Erythroblast (primary cell): ENCODE measurements around the gene PSENEN.

ENCODE experiments used
- GATA1 ChIP-seq: IDR thresholded peaks from 2 replicates; pipeline ENCODE4 v1.6.1; 2011; ENCODE audit warnings: low read depth, mild to moderate bottlenecking, control low read depth, low read length, moderate library complexity
- POLR2A ChIP-seq: IDR thresholded peaks from 2 replicates; pipeline ENCODE4 v1.6.1; 2011; ENCODE audit warnings: mild to moderate bottlenecking, low read length

DNA sequence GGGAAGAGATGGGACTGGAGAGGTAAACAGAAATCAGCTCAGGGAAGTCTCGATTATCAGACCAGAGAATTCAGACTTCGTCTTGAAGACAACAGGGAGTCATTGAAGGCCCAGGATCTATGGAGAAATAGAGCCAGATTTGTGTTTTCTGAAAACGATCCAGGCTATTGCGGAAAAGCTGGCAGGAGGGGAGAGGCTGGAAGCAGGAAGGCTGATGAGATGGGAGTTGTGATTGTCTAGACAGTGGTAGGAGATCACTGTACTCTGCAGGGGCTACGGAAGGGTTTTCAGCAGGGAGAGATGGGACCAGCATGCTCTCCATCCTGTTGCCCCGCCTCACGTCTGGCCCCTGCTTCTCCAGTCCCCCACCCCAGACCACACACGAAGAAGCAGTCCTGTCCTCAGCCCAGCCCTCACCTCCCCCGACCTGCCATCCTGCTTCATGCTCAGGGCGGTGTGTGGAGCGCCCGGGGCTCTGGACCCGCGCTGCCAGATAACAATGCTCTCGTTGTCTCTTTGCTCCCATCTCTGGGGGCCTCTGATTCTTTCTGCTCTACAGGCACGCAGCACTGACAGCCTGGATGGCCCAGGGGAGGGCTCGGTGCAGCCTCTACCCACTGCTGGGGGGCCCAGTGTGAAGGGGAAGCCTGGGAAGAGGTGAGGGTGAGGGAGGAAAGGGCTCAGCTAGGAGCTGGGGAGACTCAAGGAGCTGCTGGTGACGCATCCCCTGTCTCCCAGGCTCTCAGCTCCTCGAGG is 31.8 kb downstream of the PSENEN start:
- TF ChIP-seq POLR2A (no peak), GATA1 (no peak)
